NCI-H510A (cell line): ENCODE results near the gene HEMGN.

Source experiments
- DNase-seq: peaks from one replicate; lab custom pipeline; 2025; lab: John Stamatoyannopoulos, UW

HEMGN gene

DNA sequence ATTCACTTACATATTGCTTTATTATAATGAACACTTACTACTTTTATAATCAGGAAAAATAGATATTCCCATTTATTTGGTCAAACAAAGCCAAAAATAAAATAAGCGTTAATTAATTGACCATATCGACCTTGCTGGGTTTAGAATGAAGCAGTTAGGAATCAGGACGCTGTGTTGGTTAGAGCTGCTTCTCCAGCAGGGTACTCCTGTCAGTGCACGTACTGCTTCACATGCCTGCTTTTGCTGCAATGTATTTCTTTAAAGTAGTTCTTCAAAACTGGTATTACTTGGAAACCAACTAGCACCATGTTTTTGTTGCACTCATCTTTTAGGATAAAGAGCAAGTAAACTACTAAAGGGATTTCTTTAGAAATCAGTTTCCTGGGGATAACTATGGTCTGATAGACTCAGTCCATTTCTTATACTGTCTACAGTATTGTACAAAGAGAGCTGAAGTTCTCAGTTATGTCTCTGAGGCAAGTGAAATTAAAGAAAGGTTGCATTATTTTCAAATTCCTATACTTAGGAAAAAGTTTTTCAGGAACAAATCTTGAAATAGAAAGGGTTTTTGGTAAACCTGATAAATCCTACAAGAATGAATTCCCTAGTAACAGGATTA, 8.9 kb downstream of the HEMGN start:
- no peak for DNase-seq

DNA sequence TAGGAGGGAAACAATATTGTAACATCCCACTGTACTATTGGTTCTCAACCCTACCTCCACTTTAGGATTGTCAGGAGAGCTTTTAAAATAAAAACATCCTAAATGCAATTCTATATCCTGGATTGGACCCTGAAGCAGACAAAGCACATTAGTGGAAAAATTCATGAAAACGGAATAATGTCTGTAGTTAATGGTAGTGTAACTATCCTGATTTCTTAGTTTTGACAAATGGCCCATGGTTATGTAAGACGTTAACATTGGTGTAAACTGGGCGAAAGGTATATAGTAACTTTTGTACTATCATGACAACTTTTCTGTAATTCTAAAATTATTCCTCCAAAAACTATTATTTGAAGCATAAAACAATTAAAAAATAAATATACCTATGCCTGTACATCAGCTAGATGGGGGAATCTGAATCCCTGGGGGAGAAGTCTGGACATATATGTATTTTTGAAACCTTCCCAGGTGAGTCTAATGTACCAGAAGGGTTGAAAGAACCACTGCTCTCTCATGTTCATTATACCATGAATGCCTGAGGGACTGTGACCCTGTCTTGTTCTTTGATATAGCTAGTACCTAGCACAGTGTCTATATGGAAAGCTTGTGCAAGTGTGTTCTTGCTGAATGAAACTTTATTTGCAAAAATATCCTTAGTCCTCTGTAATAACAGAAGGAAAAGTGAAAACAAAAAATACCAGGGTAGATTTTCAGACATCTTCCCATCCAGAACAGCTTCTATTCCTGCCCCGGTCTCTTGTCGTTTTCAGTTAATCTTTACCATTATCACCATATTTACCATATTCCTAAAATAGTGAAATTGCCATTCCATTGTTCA, 12.3 kb downstream of the HEMGN start:
- no peak for DNase-seq

DNA sequence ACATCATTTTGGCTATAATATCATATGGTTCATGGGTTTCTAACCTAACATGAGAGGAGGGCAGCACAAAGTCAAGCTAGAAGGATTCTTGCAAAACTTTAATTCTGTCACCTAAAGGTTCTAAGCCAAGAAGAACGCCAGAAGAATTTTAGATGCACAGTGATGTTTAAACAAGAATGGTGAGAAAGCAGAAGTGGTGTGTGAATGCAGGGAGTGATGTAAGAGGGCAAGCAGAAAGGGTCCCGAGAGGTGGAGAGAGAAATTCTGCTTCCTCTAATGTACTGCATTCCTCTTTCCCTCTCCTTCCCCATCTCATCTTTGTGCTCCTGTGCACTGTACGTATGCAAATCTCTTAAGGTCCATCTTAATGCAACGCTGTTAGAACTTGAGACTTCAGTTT, 13.6 kb downstream of the HEMGN start:
- no peak for DNase-seq

DNA sequence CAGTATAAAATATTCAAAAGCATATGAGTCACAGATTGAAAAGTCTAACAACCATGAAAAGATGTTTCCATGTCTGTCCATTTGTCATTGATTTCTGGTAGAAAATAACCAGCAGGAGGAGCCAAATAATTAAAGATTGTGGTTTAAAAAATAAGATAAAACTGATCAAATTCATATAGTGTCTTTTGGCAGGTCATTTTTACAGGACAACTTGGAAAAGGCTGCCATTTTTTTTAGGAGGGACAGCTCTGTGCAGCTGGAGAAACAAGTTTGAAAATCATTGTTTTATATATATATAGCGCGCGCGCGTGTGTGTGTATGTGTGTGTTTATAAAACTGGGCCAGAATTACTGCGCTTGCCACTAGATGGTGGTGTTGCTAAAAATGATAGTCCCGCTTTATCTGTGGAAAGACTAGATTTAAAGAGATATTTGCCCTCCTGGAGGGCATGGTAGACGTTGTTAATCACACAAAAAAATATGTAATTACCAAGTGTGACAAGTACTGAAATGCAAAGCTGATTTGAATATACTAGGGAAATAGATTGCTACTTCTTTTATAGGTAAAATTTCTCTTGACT, 14.4 kb downstream of the HEMGN start:
- peak; percentile 34 for DNase-seq

DNA sequence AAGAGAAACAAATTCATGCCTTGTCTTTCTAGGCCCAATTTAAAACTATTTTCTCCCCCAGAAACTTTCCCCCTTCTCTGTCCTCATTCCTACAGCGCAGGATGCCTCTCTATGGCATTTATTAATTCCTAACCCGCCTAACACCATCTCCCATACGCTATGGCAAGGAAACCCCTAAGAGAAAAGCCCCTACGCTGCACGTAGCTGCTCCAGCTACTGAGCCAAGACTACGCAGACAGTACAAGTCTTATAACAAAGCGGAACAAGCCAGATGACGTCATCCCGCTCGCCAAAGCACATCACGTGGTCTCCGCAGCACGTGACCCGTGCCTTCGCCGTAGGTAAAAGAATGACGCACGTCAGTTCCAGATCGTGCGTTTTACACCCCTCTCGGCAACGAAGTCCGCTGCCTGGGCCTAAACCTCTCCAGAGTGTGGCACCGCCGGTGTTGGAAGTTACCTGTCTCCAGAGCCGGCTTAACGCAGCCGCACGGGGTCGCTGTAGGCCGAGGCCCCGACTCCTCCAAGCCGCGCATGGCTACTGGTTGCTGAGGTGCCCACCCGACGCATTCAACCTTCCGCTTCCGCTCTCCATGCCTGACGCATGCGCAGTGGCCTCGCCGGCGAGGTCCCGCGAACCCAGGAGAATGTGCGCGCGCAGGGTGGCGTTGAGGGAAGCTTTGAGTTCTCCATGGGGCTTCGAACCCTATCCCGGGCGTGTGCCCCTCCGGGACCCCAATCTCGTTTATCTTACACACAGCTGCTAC, 15.8 kb downstream of the HEMGN start, which contains the start of gene TRMO:
TSS of gene TRMO (minus strand) at position 542 of the 766 bp plus-strand sequence. CDS start at position 535, 7 bp downstream.
- DNase-seq, result peak; percentile 93

GRCh38 chr9:97919217-97919813, 18.7 kb downstream of the HEMGN start:
- DNase-seq, result no peak

- DNase-seq, result no peak
Measured at GRCh38 chr9:97918611-97919010, 19.4 kb downstream of the HEMGN start.

DNA sequence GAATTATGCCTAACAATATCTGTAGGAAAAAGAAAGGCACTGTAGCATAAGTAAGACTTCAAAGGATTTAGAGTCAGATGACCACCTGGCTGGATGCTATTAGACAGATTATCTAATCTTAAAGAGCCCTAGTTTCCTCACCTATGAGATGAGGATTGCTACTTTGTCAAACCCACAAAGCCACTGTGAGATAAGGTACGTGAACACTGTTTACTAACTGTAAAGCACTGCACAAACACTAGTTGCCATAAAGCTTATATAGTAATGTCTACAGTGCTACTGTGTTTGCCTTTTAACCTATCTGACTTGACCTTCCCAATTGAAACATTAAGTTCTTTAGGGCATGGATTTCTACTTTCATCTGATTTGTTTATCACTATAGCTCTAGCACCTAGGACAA, 26.0 kb downstream of the HEMGN start:
- DNase-seq, result no peak

DNA sequence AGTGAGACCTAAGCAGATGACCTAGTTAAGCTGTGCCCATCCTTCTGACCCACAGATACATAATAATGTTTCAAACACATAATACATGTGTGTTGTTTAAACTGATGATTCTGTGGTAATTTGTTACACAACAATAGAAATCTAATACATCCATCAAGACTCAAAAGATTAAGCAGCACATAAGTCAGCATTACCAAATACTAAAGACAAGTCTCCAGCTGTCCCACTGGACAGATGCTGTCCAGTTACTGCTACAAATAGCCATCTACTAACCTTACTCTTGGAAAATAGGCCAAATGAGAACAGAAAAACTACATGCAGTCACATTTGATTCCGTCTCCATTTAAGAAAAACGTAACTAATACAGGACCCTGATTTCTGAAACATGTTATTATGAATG, 26.4 kb downstream of the HEMGN start:
- no peak for DNase-seq

- no peak for DNase-seq
Measured at GRCh38 chr9:97910357-97910756, 27.6 kb downstream of the HEMGN start.

- DNase-seq, result no peak
Measured at GRCh38 chr9:97908705-97909104, 29.3 kb downstream of the HEMGN start.

DNA sequence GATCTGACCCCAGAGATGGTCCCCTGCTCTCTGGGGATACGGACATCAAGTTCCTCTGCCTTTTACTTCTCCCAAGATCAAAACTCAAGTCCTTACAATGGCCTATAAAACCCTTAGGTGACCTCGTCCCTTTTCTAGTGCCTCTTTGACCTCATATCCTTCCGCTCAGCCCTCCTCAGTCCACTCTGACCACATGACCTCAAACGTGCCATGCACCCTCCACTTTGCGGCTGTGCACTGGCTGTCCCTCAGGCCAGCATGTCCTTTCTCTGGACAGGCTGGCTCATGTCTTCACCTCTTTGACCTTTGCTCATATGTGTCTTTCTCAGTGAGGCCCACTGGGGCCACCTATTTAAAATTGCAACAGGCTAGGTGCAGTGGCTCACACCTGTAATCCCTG, 30.3 kb downstream of the HEMGN start:
- DNase-seq, result no peak

DNA sequence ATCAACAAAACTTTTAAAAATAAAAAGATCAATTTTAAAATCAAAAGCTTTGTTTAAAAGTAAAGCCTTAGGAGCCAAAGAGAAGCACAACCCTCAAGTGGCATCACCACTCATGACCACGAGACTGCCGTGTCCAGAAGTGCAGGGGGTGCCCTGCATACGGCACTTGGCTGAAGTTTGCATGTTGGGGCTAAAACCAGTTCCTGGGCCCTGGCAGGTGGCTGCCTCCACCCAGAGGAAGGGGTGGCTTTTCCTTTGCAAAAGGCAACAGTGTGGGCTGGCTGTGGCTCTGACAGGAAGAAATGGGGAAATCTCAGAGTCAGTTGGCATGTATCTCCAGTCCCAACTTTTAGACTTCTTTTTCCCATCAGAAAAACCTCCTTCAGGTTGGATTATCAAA, 30.9 kb downstream of the HEMGN start:
- no peak for DNase-seq

- no peak for DNase-seq
Measured at GRCh38 chr9:97906236-97906831, 31.6 kb downstream of the HEMGN start.

DNA sequence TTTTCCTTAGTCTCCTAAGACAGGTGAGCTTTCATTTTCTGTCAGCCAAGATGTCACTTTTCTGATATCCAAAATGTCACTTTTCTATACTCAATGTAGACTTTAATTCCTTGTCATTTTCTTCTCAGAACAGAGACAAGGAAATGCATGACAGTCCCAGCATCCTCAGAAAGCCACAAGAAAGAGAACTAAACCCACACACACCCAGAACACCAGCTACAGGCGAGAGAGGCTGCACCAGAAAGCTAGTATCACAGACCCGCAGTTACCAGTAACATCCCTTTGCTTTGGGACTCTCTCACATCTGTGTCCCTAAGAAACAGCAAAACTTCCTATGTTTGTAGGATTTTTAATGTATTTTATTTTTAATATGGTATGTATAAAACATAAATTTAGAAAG, 32.7 kb downstream of the HEMGN start:
- DNase-seq, result no peak

DNA sequence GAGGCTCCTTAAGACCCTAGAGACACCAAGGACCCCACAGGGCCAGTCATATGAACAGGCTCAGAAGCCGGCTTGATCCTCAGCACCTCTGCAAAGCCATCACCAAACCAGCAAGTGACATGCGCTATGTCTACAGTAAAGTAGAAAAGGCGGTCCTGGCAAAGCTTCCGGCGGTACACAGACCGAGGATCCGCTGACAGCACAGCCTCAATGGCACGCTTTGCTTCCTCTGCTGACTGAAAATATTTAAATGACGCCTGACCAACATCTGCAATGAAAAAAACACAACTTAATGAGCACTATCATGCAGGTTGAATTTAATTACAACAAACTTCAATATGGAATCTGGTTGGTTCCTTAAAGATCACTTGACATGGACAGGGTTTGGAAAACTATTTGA, 33.2 kb downstream of the HEMGN start:
- DNase-seq, result no peak

DNA sequence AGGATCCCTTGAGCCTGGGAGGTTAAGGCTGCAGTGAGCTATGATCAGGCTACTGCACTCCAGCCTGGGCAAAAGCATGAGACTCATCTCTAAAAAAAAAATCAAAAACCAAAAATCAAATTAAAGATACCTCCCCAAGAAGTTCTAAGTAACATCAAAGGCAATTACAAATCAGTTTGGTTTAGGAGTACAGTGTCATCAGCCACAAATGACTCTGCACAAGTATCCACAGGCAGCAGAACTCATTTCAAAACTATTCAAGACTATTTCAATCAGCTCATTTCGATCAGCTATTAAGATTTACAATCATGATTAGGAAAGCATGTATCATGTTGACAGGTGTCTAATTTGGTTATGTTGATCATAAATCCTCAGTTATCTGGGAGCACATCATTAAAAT, 34.8 kb downstream of the HEMGN start:
- DNase-seq, result no peak

DNA sequence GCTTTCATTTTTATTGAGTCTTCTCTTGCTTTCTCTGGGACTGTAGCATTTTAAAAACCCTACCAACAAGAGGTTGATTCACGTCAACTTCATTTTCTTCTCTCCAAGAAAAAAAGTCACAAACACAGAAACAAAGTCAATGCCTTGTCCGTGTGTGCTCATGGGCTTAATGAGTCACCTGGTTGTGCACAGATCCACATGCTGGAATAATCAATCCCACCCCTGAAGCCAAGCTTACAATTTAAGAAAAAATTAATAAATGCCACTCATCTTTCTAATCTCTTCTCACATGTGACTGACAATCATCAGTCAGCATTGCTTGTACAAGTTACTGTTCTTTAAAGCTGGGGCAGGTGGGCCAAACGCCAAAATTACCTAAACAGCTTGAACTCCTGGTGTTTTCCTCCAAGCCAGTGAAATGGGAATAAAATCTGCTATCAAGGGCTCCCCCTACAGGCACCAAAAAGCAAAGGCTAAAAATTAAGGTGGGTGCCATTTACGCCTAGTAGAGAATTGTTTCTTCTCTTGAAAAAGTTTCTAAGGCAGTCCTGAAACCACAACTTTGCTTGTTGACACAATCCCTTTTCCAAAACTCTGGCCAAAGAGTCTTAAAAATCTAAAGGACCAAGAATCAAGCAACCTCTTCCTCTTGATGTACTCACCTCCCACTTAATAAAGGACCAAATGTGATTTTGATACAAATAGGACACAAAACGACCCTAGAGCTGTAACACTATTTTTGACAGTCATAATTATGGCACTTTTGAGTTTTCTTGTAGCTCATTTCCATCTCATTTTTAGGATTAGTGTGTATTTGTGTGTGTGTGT, 37.0 kb downstream of the HEMGN start:
- no peak for DNase-seq

GRCh38 chr9:97900103-97900737, 37.8 kb downstream of the HEMGN start:
- DNase-seq, result no peak

DNA sequence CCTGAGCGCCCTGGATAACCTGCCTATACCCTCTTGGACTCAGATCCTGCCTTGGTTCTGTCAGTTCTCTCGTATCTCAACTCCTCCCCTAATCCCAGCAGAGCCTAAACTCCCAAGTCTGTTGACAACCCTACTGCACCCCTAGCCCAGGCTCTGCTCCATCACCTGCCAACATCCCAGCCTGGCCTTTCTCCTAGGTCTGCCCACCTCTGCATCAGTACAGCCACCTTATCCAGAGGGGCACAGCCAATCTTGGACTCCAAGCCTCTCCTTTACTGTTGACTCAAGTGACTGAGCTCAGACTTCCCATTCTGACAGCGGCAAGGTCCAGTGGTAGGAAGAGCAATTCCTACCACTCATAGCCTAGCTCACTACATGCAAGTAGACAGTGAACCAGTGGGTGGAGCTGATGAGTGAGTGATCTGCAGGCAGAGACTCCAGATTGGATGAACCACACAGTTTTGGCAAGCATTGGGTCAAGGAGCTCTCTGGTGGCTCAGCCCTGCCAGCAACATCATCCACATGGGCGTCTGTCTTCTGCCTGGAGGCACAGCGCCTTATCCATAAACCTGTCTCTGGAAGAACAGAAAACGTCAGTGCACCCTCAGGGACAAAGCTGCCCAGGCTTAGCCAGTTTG, 42.2 kb downstream of the HEMGN start:
- DNase-seq, result no peak
